Esophagus muscularis mucosa (tissue), 3 donors: ENCODE results near the gene TRAPPC2B.

Source experiments
- EP300 ChIP-seq: sonication (generic); formaldehyde crosslinking; IDR thresholded peaks from one replicate; pipeline ENCODE4 v1.6.1; 2017; ENCODE audit warnings: antibody characterized with exemption
- POLR2AphosphoS5 ChIP-seq, 2 donors: sonication (generic); formaldehyde crosslinking; IDR thresholded peaks; one replicate each; pipeline ENCODE4 v1.6.1; 2017; ENCODE audit warnings: antibody characterized with exemption in 2 of 2

- TF ChIP-seq EP300 (no peak), POLR2AphosphoS5 (IDR thresholded peaks at IDR 0.05) (no peak)
These were observed 38.4 kb upstream of the TRAPPC2B start for GRCh38 chr19:57324992-57325391.
